Right atrium auricular region (tissue), 2 donors: ENCODE data around the gene GPR63. TPM values are rescaled to one million over a fixed set of nuclear protein-coding genes. Genes with fewer than 3 reads are reported as not detected.
"Not testable (repeated sequence)": the region's sequence is repeated elsewhere in the genome, so short reads cannot be mapped to it uniquely, and the experiment has no call there.

Experiments used
- DNase-seq: peaks from one replicate; pipeline ENCODE4 v3.0.0-alpha.2; 2019; ENCODE audit warnings: low spot score
- H3K27ac ChIP-seq, 2 donors: fragments of 200-600 bp; sonication (generic); 1 replicate in 1 of 2; 2 replicates in 1 of 2; pipeline ENCODE4 v1.5.1; 2016 to 2019
- H3K27me3 ChIP-seq, 2 donors: fragments of 200-600 bp; sonication (generic); one replicate each; pipeline versions ENCODE4 v1.5.1 to v1.6.0; 2017 to 2019
- H3K36me3 ChIP-seq: fragments of 200-600 bp; sonication (generic); one replicate; pipeline ENCODE4 v1.5.1; 2016
- H3K4me1 ChIP-seq, 2 donors: fragments of 200-600 bp; sonication (generic); one replicate each; pipeline versions ENCODE4 v1.5.1 to v1.6.0; 2017 to 2019
- H3K4me3 ChIP-seq, 2 donors: fragments of 200-600 bp; sonication (generic); 1 replicate in 1 of 2; 2 replicates in 1 of 2; pipeline ENCODE4 v1.5.1; 2017 to 2019; ENCODE audit warnings: mild to moderate bottlenecking in 1 of 2, moderate library complexity in 1 of 2
- H3K9me3 ChIP-seq, 2 donors: fragments of 200-600 bp; sonication (generic); one replicate each; pipeline ENCODE4 v1.5.1; 2019
- total RNA-seq, 2 donors: library from RNA; depleted of rRNA; stranded (reverse); fragments of >200 nt; gene quantifications; one replicate each; pipeline ENCODE4 v1.1.0, GENCODE V29; 2016
- TF ChIP-seq, protein P1 (sequence below), 2 donors: fragments of 200-600 bp; sonication (generic); IDR thresholded peaks; one replicate each; pipeline ENCODE4 v1.5.1; 2019; ENCODE audit warnings: antibody characterized with exemption in 2 of 2

Gene GPR63, protein sequence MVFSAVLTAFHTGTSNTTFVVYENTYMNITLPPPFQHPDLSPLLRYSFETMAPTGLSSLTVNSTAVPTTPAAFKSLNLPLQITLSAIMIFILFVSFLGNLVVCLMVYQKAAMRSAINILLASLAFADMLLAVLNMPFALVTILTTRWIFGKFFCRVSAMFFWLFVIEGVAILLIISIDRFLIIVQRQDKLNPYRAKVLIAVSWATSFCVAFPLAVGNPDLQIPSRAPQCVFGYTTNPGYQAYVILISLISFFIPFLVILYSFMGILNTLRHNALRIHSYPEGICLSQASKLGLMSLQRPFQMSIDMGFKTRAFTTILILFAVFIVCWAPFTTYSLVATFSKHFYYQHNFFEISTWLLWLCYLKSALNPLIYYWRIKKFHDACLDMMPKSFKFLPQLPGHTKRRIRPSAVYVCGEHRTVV
- total RNA-seq: under 1 TPM; 0.37 to 0.86 TPM

DNA sequence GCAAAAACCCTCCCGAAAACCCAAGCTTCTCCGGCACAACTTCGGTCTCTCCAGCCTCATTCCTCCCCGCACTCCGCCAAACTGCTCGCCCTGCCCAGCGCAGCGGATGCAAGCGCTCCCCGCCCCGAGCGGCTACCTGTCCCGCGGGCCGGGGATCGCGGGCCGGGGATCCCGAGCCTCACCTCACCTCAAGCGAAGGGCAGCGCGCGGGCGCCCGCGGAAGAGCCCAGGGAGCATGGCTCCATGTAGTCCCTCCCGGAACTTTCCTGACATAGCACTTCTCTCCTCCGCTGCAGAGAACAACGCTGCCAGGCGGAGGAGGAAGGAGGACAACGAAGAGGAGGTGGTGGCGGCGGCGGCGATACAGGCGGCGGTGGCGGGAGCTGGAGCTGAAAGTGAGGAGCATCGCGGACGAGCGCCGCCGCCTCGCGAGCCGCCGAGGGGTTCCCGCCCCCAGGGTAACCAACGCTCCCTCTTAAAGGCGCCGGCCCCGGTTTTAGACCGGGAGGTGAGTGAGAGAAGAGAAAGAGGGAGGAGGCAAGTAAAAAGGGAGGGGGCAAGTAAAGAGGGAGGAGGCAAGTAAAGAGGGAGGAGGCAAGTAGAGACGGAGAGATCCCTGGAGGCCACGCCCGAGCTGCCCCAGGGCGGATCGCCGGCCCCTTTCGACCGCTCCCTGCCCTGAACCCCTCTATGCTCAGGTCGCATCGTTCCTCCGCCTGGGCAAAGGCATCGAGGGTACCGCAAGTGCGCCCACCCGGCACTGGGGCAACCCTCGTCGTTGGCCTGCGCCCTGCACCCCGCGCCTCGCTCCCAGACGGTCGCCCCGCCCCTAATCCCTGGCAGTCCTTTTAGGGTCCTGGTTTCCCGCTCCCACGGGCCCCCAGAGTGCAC, at the start of gene GPR63:
TSS of gene GPR63 (minus strand) at position 397 of the 891 bp plus-strand sequence. CDS start 37,746 bp downstream, outside the sequence.
- DNase-seq: no peak
- no peaks in the 10 kb centered on the region for H3K27me3 ChIP-seq
- H3K36me3 ChIP-seq: no peaks in the 10 kb centered on the region
- peak within 1 kb of the TSS; percentile 55 to 70 for H3K4me3 ChIP-seq
- no peaks in the 10 kb centered on the region for H3K9me3 ChIP-seq
- TF ChIP-seq, protein P1, sequence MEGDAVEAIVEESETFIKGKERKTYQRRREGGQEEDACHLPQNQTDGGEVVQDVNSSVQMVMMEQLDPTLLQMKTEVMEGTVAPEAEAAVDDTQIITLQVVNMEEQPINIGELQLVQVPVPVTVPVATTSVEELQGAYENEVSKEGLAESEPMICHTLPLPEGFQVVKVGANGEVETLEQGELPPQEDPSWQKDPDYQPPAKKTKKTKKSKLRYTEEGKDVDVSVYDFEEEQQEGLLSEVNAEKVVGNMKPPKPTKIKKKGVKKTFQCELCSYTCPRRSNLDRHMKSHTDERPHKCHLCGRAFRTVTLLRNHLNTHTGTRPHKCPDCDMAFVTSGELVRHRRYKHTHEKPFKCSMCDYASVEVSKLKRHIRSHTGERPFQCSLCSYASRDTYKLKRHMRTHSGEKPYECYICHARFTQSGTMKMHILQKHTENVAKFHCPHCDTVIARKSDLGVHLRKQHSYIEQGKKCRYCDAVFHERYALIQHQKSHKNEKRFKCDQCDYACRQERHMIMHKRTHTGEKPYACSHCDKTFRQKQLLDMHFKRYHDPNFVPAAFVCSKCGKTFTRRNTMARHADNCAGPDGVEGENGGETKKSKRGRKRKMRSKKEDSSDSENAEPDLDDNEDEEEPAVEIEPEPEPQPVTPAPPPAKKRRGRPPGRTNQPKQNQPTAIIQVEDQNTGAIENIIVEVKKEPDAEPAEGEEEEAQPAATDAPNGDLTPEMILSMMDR (IDR thresholded peaks at IDR 0.05): no peak
- peak within 1 kb of the TSS in 1 of 2 donors; percentile 7 for H3K27ac ChIP-seq
- peaks cover 0 to 17% of the 10 kb centered on the region in 2 donors for H3K4me1 ChIP-seq

DNA sequence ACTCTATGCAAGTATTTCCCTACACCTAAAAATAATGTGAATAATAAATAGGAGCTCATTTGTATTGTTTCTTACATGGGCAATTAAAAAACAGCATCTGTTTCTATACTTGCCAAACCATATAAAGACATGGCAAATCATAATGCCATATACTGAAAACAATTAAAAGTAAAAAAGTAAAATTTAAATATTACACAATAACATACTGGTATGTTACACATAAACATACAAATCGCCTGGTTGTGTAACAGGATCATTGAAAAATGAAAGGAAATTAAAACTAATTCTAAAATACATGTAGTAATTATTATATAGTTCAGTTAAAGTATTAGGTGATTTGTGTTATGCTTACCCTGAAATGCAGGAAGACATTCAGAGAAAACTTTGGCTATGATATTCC, 49.2 kb upstream of the GPR63 start:
- TF ChIP-seq, protein P1 (IDR thresholded peaks at IDR 0.05): no peak

DNA sequence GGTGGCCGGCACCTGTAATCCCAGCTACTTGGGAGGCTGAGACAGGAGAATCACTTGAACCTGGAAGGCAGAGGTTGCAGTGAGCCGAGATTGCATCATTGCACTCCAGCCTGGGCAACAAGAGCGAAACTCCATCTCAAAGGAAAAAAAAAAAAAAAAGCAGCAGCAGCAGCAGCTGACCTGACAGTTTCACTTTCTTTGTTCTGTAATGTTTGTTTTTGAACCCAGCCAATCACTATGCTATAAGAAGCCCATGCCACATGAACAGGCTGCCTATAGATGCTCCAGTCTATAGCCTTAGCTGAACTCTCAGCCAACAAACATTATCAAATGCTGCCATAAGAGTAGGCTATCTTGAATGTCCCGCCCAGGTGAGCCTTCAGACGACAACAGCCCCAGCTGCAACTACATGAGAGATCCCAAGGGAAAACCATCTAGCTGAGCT, 47.9 kb upstream of the GPR63 start:
- H3K4me1 ChIP-seq, H3K36me3 ChIP-seq, H3K27me3 ChIP-seq, H3K27ac ChIP-seq, H3K9me3 ChIP-seq, H3K4me3 ChIP-seq, DNase-seq: not testable (repeated sequence)

More for the DNA sequence above, 49.2 kb upstream of the GPR63 start:
- H3K36me3 ChIP-seq: peaks cover 20% of the 10 kb centered on the region
- no peaks in the 10 kb centered on the region for H3K4me1 ChIP-seq
- no peak overlapping the region for H3K4me3 ChIP-seq
- no peak overlapping the region for H3K27ac ChIP-seq
- DNase-seq: no peak
- H3K27me3 ChIP-seq: no peaks in the 10 kb centered on the region
- H3K9me3 ChIP-seq: no peaks in the 10 kb centered on the region

DNA sequence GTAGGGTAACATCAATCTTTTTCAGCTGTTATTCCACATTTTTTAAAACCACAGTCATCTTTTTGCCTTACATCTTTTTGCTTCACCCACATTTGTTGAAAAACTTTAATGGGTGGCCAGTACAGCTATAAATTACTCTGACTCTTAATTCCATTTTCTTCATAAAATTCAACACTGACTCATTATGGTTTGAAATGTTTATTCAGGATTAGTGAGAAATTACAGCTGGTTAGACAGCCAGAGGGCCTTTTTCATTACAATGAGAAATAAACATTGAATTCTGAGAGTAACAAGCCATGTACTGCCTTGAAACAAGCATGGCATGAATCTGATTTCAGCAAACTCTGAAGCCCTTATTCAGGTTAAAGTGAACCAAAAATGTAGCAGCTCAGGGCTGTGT, 40.9 kb upstream of the GPR63 start:
- no peaks in the 10 kb centered on the region for H3K9me3 ChIP-seq
- DNase-seq: no peak
- H3K27ac ChIP-seq: no peak overlapping the region
- TF ChIP-seq, protein P1 (IDR thresholded peaks at IDR 0.05): no peak
- no peak overlapping the region for H3K4me3 ChIP-seq
- H3K4me1 ChIP-seq: no peaks in the 10 kb centered on the region
- H3K27me3 ChIP-seq: no peaks in the 10 kb centered on the region
- H3K36me3 ChIP-seq: no peaks in the 10 kb centered on the region

DNA sequence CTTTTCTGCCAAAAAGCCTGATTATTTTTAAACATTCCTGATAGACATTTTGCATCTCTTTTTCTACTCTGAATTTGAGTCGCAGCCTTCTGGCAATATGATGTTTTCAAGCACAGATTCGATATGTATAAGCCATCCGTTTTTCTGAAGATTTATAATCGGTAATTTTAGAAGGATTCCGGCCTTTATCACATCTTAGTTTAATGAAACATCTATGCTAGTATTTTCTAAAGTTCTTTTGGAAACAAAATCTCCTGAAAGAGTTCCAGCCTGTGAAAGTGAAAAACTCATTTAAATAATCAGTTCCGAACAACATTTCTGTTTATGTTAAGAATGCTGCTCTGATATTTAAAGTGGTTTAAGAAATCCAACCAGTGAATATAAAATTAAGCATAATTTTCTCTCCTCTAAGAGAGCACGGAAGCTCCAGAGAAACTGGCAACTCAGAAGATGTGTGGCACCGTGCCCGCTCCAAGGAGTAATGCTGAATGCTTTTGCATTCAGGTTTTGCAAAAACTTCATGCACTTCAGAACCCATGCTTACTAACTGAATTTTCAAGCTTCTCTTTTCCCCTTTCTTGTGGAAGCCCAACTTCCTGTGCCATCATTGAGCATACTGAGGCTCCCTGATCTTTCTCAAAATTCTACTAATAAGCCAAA, 39.7 kb upstream of the GPR63 start:
- Histone ChIP-seq H3K9me3 (no peaks in the 10 kb centered on the region), H3K36me3 (no peaks in the 10 kb centered on the region), H3K4me3 (no peak overlapping the region), H3K4me1 (no peaks in the 10 kb centered on the region), H3K27me3 (no peaks in the 10 kb centered on the region), H3K27ac (no peak overlapping the region)
- TF ChIP-seq, protein P1 (IDR thresholded peaks at IDR 0.05): no peak
- no peak for DNase-seq
